Lower leg skin (tissue), 3 donors: Measurements from ENCODE around the gene CFAP97D2.

Experiments used
- POLR2A ChIP-seq, 2 donors: fragments of 450-650 bp; IDR thresholded peaks; one replicate each; pipeline ENCODE4 v1.6.1; 2016 to 2017; ENCODE audit warnings: antibody characterized with exemption in 2 of 2, mild to moderate bottlenecking in 1 of 2, moderate library complexity in 1 of 2
- TF ChIP-seq, protein P1 (sequence below), 3 donors: fragments of 450-650 bp; IDR thresholded peaks; one replicate each; pipeline ENCODE4 v1.5.1; 2016; ENCODE audit warnings: antibody characterized with exemption in 3 of 3, mild to moderate bottlenecking in 3 of 3, moderate library complexity in 2 of 3

- no peak for TF ChIP-seq POLR2A (IDR thresholded peaks at IDR 0.05)
- TF ChIP-seq, protein P1, sequence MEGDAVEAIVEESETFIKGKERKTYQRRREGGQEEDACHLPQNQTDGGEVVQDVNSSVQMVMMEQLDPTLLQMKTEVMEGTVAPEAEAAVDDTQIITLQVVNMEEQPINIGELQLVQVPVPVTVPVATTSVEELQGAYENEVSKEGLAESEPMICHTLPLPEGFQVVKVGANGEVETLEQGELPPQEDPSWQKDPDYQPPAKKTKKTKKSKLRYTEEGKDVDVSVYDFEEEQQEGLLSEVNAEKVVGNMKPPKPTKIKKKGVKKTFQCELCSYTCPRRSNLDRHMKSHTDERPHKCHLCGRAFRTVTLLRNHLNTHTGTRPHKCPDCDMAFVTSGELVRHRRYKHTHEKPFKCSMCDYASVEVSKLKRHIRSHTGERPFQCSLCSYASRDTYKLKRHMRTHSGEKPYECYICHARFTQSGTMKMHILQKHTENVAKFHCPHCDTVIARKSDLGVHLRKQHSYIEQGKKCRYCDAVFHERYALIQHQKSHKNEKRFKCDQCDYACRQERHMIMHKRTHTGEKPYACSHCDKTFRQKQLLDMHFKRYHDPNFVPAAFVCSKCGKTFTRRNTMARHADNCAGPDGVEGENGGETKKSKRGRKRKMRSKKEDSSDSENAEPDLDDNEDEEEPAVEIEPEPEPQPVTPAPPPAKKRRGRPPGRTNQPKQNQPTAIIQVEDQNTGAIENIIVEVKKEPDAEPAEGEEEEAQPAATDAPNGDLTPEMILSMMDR (IDR thresholded peaks at IDR 0.05), result no peak
Measured at GRCh38 chr13:114131583-114132418, 47.3 kb upstream of the CFAP97D2 start.
